Hepatocyte (in vitro differentiated cells): Measurements from ENCODE around the gene AQP7. TPM values are rescaled to one million over a fixed set of nuclear protein-coding genes. Genes with fewer than 3 reads are reported as not detected.

Experiments used
- polyA plus RNA-seq: library from polyadenylated mRNA; unstranded; fragments of >200 nt; fragmentation: Nextera tagmentation; extraction: Ambion mirVana; gene quantifications from 2 replicates; pipeline ENCODE4 v1.2.1, GENCODE V29; 2016
- small RNA-seq: library from RNA; depleted of rRNA; stranded (forward); fragments of <200 nt; gene quantifications from one replicate; pipeline ENCODE3, GENCODE V24; 2014
- total RNA-seq: library from RNA; depleted of rRNA; stranded (reverse); fragments of >200 nt; gene quantifications from 2 replicates; pipeline ENCODE4 v1.2.3, GENCODE V29; 2014

Gene AQP7
- total and polyA plus RNA-seq, 2 experiments from 2014 or later = 11.2 to 16.6 TPM

Small RNA genes within 50 kb of the gene (small RNA-seq; reads per million reads assigned to genes)
- gene AL356218.2 = not detected
- gene RF00019 = not detected

Other genes starting within 250 kb of the AQP7 start
- 76.3 and 78.3 TPM in 2 replicates for gene B4GALT1, start 235.2 kb downstream of the AQP7 start, total RNA-seq
- gene B4GALT1, start 235.2 kb downstream of the AQP7 start, polyA plus RNA-seq = 45.6 and 63.9 TPM in 2 replicates
- gene SPINK4, start 162.4 kb downstream of the AQP7 start, total RNA-seq = not detected in 2 replicates
- gene SPINK4, start 162.4 kb downstream of the AQP7 start, polyA plus RNA-seq = 2.2 TPM in 1 of 2 replicates, not detected in the other
- 94.8 and 103 TPM in 2 replicates for gene BAG1, start 137.9 kb downstream of the AQP7 start, total RNA-seq
- 78.5 and 99.3 TPM in 2 replicates for gene BAG1, start 137.9 kb downstream of the AQP7 start, polyA plus RNA-seq
- 102 and 109 TPM in 2 replicates for gene CHMP5, start 137.5 kb downstream of the AQP7 start, total RNA-seq
- 85.6 and 91.5 TPM in 2 replicates for gene CHMP5, start 137.5 kb downstream of the AQP7 start, polyA plus RNA-seq
- 18.5 and 21.8 TPM in 2 replicates for gene NFX1, start 112.1 kb downstream of the AQP7 start, total RNA-seq
- gene NFX1, start 112.1 kb downstream of the AQP7 start, polyA plus RNA-seq = 19.5 and 22.4 TPM in 2 replicates
- 97.1 and 101 TPM in 2 replicates for gene AQP3, start 45.0 kb upstream of the AQP7 start, total RNA-seq
- 99.3 and 123 TPM in 2 replicates for gene AQP3, start 45.0 kb upstream of the AQP7 start, polyA plus RNA-seq
- 19.3 and 21.9 TPM in 2 replicates for gene NOL6, start 71.4 kb upstream of the AQP7 start, total RNA-seq
- 20.6 and 24.1 TPM in 2 replicates for gene NOL6, start 71.4 kb upstream of the AQP7 start, polyA plus RNA-seq
- gene ANKRD18B, start 121.7 kb upstream of the AQP7 start, total RNA-seq = 0.13 and 0.68 TPM in 2 replicates
- gene ANKRD18B, start 121.7 kb upstream of the AQP7 start, polyA plus RNA-seq = 0.62 and 0.65 TPM in 2 replicates